ENCODE data around the gene UTS2R. TPM values are rescaled to one million over a fixed set of nuclear protein-coding genes. Genes with fewer than 3 reads are reported as not detected.

Gene UTS2R
- total RNA-seq, 2 experiments from 2014 or later = not detected

DNA sequence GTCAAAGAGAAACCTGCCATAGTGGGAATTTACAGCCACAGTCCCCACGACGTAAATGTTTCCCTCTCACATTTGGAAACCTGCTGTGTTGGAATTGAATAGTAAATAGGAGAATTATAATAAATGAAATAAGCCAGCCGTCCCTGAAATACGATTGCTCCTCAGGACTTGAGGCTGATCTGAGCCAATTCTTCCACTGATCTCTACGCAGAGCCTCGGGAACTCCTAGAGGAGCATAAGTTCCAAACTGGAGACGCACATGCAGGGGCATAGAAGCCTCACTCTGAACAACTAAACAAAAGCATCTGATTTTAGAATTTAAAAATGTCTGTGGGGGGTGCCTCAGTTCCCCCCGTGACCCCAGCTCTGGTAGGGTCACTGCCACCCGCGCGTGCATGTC, 22.7 kb upstream of the UTS2R start:
- H3K4me3 ChIP-seq (ENCODE audit: low read length) = no peak overlapping the region
- Mint-ChIP-seq H3K9me3 (no peaks in the 10 kb centered on the region), H3K27me3 (peaks cover 11% of the 10 kb centered on the region), H3K4me1 (ENCODE audit: low read depth) (peaks cover 6% of the 10 kb centered on the region), H3K27ac (no peak overlapping the region), H3K36me3 (ENCODE audit: low read depth) (no peaks in the 10 kb centered on the region), H3K4me3 (no peak overlapping the region)
- POLR2A ChIA-PET = interaction anchor here (0.6 kb wide), 1 partner anchor 9 kb away, joined by 5 read pairs; no protein-coding TSS in a partner anchor
- CTCF ChIA-PET = no interaction called here
- H3K36me3 ChIP-seq (ENCODE audit: insufficient read depth, low read length) = no peaks in the 10 kb centered on the region
- intact Hi-C loops (cut with DNase I, micrococcal nuclease) = no loop called here
- H3K9me3 ChIP-seq (ENCODE audit: control insufficient read depth in 1 of 2, insufficient read depth in 1 of 2, low read length in 2 of 2) = no peaks in the 10 kb centered on the region
- no peak overlapping the region for H3K27ac ChIP-seq (ENCODE audit: low read depth in 1 of 2, low read length in 2 of 2)
- ATAC-seq (ENCODE audit: poor library complexity) (no peak), DNase-seq (no peak)
- H3K27me3 ChIP-seq (ENCODE audit: control insufficient read depth in 1 of 2, insufficient read depth in 2 of 2, low read length in 2 of 2) = peaks cover 0 to 4% of the 10 kb centered on the region in 2 experiments
- TF ChIP-seq, protein P1, sequence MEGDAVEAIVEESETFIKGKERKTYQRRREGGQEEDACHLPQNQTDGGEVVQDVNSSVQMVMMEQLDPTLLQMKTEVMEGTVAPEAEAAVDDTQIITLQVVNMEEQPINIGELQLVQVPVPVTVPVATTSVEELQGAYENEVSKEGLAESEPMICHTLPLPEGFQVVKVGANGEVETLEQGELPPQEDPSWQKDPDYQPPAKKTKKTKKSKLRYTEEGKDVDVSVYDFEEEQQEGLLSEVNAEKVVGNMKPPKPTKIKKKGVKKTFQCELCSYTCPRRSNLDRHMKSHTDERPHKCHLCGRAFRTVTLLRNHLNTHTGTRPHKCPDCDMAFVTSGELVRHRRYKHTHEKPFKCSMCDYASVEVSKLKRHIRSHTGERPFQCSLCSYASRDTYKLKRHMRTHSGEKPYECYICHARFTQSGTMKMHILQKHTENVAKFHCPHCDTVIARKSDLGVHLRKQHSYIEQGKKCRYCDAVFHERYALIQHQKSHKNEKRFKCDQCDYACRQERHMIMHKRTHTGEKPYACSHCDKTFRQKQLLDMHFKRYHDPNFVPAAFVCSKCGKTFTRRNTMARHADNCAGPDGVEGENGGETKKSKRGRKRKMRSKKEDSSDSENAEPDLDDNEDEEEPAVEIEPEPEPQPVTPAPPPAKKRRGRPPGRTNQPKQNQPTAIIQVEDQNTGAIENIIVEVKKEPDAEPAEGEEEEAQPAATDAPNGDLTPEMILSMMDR (IDR thresholded peaks at IDR 0.05) = no peak
- H3K4me1 ChIP-seq (ENCODE audit: insufficient read depth, low read length) = peaks cover 19% of the 10 kb centered on the region

DNA sequence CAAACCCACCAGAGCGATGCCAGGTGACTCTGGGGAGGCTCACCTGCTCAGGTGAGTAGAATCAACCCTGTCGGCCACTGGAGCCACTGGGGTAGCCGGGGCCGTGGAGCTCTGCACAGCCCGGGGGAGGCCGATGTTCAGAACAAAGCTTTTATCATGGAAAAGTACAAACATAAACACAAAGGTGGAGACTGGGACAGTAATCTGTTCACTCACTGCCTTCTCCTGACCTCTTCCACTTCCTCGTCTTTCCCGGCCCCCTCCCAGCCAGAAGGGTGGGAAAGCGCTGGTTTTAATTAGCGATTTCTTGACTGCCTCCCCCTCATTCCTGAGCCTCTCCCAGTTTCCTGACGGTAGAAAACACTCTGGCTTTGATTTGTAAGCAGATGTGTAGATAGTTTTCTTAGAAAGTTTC, 22.3 kb upstream of the UTS2R start:
- ChIA-PET POLR2A (interaction anchor here (0.6 to 1.0 kb wide), 2 partner anchors 9 to 57 kb away, joined by 3 to 5 read pairs; no protein-coding TSS in a partner anchor), CTCF (interaction anchor here (1.6 kb wide), 1 partner anchor 48 kb away, joined by 5 read pairs; no protein-coding TSS in a partner anchor)
- Histone ChIP-seq H3K9me3 (ENCODE audit: control insufficient read depth in 1 of 2, insufficient read depth in 1 of 2, low read length in 2 of 2) (no peaks in the 10 kb centered on the region), H3K27me3 (ENCODE audit: control insufficient read depth in 1 of 2, insufficient read depth in 2 of 2, low read length in 2 of 2) (peaks cover 0 to 4% of the 10 kb centered on the region in 2 experiments), H3K27ac (ENCODE audit: low read depth in 1 of 2, low read length in 2 of 2) (no peak overlapping the region), H3K4me1 (ENCODE audit: insufficient read depth, low read length) (peaks cover 19% of the 10 kb centered on the region), H3K4me3 (ENCODE audit: low read length) (no peak overlapping the region), H3K36me3 (ENCODE audit: insufficient read depth, low read length) (no peaks in the 10 kb centered on the region)
- intact Hi-C loops (cut with DNase I, micrococcal nuclease) = no loop called here
- ATAC-seq (ENCODE audit: poor library complexity) = no peak
- TF ChIP-seq, protein P1 (IDR thresholded peaks at IDR 0.05) = no peak
- Mint-ChIP-seq H3K36me3 (ENCODE audit: low read depth) (no peaks in the 10 kb centered on the region), H3K27me3 (peaks cover 11% of the 10 kb centered on the region), H3K4me1 (ENCODE audit: low read depth) (peaks cover 6% of the 10 kb centered on the region), H3K4me3 (no peak overlapping the region), H3K9me3 (no peaks in the 10 kb centered on the region), H3K27ac (no peak overlapping the region)
- no peak for DNase-seq

DNA sequence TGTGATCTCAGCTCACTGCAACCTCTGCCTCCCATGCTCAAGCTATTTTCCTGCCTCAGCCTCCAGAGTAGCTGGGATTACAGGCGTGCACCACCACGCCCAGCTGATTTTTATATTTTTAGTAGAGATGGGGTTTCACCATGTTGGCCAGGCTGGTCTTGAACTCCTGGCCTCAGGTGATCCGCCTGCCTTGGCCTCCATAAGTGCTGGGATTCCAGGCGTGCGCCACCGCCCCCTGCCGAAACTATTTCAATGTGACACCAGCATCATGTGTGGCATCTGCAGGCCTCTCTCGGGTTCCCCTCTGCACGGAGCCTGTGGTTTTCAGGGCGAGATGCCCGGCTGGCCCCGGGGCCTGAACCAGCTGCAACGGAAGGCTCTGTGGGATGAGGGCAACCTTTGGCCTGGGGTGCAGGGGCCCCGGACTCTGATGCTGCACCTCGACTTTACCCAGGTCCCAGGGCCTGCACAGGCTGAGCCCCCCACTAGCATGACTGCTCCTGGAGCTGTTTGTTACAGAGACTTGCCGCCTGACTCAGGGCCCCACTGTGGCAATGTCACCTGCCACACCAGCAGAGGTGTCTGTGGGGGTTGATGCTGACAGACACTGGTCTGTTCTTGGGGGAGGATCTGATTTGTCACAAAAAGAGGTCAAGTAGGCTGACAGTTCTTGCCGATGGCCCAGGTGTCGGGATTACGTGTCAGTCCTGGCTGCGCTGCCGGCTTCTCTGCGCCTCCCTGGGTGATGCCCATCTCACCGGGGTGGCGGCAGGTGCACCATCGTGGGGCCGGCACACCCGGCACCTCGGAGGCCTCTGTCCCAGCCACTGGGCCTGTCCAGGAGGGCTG, 21.2 kb upstream of the UTS2R start:
- Histone ChIP-seq H3K4me1 (ENCODE audit: insufficient read depth, low read length) (peaks cover 19% of the 10 kb centered on the region), H3K27me3 (ENCODE audit: control insufficient read depth in 1 of 2, insufficient read depth in 2 of 2, low read length in 2 of 2) (peaks cover 0 to 4% of the 10 kb centered on the region in 2 experiments), H3K27ac (ENCODE audit: low read depth in 1 of 2, low read length in 2 of 2) (no peak overlapping the region), H3K4me3 (ENCODE audit: low read length) (no peak overlapping the region), H3K9me3 (ENCODE audit: control insufficient read depth in 1 of 2, insufficient read depth in 1 of 2, low read length in 2 of 2) (no peaks in the 10 kb centered on the region), H3K36me3 (ENCODE audit: insufficient read depth, low read length) (no peaks in the 10 kb centered on the region)
- intact Hi-C loops (cut with DNase I, micrococcal nuclease) = loop anchor here (1.0 to 2.0 kb wide), 3 partner anchors 64 to 204 kb away; no protein-coding TSS in a partner anchor
- TF ChIP-seq, protein P1 (IDR thresholded peaks at IDR 0.05) = peak; percentile 18
- peaks cover 6% of the 10 kb centered on the region for H3K4me1 Mint-ChIP-seq (ENCODE audit: low read depth)
- ChIA-PET CTCF (interaction anchor here (1.6 kb wide), 1 partner anchor 49 kb away, joined by 5 read pairs; no protein-coding TSS in a partner anchor), POLR2A (interaction anchor here (1.0 to 1.1 kb wide), 2 partner anchors 18 to 58 kb away, joined by 3 read pairs; no protein-coding TSS in a partner anchor)
- no peaks in the 10 kb centered on the region for H3K9me3 Mint-ChIP-seq
- no peak overlapping the region for H3K27ac Mint-ChIP-seq
- no peak for ATAC-seq (ENCODE audit: poor library complexity)
- H3K36me3 Mint-ChIP-seq (ENCODE audit: low read depth) = no peaks in the 10 kb centered on the region
- H3K4me3 Mint-ChIP-seq = no peak overlapping the region
- peaks cover 11% of the 10 kb centered on the region for H3K27me3 Mint-ChIP-seq
- DNase-seq = peak in 7 of 14 experiments; percentile 20 to 59 (median 39)

Data from CD4-positive, alpha-beta T cell (primary cell).